T47D (cell line): ENCODE measurements around the gene CRB2.

Experiments
- DNase-seq, 2 experiments: peaks; one replicate each; pipeline versions ENCODE4 v3.0.0 to v3.0.0-alpha.2; 2011 to 2012; ENCODE audit warnings: low read depth in 1 of 2, low spot score in 1 of 2
- JUND ChIP-seq: IDR thresholded peaks from 2 replicates; pipeline ENCODE4 v1.6.1; 2012; ENCODE audit warnings: low read depth
- in situ Hi-C: cut with HindIII; loops from 2 replicates; pipeline ENCODE4 v1.10.0; 2016; ENCODE audit warnings: low sequenced_read_pairs, low pct_unique_long_range_greater_than_20kb

The CRB2 gene

DNA sequence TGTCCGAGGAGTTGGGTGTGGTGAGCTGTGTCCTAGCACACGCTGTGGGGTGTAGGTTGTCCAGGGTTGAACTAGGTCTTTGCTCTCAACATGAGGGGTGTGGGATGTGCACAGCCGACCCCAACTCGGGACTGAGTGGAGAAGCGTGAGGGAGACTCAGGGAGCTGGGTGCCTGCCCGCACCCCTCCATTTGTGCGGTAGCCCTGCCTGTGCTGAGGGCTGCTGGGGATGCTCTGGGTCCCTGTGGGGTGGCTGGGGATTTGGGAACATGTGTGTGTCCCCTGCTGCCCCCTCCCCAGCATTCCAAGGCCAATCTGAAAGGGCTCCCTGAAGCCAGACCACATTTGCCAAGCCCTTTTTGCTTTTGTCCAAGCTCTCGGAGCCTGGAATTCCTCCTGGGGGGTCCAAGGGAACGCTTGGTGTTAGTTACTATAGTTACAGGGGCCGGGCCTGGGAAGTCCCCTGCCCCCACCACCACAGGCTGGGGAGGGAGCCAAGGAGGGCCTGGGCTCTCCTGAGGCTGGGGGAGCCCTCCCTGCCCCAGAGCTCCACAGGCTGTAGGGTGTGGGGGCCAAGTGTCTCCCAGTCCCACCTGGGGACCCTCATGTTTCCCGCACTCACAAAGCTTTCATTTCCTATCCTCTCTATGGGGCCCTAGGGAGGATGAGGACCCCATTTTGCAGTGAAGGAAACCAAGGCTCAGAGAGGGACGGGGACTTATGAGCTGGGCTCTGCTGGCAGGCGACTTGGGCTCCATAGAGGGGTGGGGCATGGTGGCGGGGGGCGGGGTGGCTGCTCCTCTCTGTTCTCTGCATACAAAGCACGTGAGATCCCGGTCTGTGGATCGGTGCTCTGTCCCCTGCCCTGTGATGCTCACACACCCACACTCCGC lies 1.1 kb downstream of the CRB2 start:
- in situ Hi-C loops, result no loop called here
- no peak for TF ChIP-seq JUND
- DNase-seq, result peak in 1 of 2 experiments; percentile 4

DNA sequence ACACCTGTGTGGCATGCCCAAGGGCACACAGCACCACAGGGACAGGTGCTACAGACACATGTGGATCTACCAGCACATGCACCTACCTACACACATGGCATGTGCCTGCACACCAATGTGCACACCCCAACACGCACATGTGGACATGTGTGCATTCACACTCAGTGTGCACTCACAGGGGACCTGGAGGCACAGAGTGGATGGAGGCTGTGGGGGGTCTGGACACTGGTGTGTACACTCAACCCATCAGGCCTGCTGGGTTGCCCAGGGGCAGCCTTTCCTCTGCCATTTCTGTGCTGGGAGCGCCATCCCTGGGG lies 1.7 kb downstream of the CRB2 start:
- in situ Hi-C loops, result no loop called here
- TF ChIP-seq JUND, result no peak
- no peak for DNase-seq

DNA sequence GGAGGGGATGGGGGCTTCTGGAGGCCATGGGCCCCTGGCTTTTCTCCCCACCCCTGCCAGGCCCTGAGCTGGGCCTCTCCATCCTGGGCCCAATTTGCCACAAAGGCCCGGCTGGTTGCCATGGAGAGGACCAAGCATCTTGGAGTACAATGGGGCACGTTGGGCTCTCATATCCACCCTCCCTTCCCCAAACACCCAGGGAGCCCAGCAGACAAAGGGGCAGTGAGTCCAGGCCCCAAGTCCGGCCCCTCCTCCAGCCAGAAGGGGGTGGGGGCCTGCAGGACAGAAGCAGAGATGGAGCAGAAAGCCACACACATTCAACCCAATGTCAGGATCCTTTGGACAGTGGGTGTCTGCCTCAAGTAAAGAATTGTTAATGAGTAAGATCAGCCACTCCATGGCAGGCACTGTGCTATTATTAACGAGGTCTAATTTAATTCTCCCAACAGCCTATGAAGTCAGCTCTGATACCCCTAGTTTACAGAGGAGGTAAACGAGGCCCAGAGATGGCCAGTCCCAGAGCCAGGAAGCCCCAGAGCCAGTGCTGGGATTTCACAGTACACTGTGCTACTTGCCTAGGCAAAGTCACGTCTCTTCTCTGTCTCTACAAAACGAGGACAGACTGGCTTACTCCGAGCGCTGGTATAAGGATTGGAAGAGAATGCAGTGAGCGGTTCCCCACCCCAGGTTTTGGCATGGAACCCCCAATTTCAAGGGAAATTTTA lies 2.3 kb downstream of the CRB2 start:
- in situ Hi-C loops, result no loop called here
- TF ChIP-seq JUND, result no peak

DNA sequence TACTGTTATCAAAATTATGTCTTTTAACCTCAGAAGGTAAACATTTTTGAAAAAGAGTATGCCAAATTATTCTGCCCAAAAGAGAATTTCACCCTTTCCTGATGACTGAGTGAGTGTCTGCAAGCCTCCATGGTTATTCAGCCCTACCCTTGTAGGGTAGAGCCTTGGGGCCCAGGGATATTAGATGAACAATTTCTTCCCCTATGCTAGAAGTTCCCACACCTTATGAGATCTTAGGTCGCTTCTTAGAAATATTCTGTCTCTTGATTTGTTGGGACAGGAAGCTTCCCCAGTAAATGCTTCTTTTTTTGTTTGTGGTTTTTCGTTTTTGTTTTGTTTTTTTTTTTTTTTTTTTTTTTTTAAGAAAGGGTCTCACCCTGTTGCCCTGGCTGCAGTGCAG lies 3.1 kb downstream of the CRB2 start:
- in situ Hi-C loops, result no loop called here

More for the DNA sequence above, 2.3 kb downstream of the CRB2 start:
- DNase-seq, result no peak

DNA sequence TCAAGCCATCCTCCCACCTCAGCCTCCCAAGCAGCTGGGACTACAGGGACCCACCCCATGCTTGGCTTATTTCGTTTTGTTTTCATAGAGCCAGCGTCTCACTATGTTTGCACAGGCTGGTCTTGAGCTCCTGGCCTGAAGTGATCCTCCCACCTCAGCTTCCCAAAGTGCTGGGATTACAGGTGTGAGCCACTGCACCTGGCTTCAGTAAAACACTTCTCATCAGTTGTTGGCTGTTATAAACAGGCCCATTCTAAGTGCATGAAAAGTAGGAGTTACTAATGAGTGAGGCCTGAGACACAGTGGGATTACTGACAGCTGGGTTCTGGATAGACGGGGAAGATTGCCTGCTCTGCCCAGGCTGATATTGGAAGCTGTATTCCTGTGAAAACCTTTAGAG lies 3.5 kb downstream of the CRB2 start:
- no peak for TF ChIP-seq JUND
- DNase-seq, result no peak
- in situ Hi-C loops, result no loop called here

More for the DNA sequence above, 3.1 kb downstream of the CRB2 start:
- TF ChIP-seq JUND, result no peak
- no peak for DNase-seq

DNA sequence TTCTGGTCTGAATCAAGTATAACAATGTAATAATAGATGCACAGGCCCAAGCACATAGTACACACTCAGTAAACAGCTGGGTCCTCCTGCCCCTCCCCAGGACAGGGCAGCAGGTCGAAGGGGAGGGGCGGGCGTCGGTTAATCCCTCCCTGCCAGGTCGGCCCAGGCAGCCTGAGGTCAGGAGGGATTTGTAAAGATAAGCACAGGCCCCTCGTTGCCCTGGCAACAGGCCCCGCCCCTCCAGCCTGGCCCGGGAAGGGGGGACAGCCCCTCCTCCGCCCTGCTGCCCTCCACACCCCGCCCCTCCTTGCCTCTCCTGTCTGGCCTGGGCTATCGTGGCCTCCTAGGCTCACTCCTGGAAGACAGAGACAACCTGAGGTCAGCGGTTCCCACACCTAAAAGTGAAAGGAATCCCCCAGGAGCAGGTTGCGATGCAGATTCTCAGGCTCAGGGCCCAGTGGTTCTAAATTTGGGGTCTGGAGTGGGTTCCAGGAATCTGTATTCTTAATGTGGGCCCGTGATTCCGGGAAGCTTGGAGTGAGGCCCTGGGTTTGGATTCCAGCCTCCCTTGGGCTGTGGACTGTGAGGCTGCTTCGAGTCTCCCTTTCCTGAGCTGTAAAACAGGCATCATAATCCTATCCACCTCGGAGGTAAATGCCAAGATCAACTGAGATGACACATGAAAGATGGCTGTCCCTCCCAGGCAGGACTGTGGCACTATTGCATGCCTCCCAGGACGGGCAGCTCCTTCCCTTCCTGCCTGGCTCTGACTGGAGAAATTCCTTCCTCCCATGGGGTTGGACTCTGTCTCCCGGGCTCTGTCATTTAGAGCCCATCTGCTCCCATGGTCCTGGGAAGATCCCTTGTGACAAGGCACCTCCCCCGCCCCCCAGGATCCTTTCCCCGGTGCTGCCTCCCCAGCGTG lies 4.4 kb downstream of the CRB2 start:
- DNase-seq, result no peak
- in situ Hi-C loops, result no loop called here
- TF ChIP-seq JUND, result no peak

DNA sequence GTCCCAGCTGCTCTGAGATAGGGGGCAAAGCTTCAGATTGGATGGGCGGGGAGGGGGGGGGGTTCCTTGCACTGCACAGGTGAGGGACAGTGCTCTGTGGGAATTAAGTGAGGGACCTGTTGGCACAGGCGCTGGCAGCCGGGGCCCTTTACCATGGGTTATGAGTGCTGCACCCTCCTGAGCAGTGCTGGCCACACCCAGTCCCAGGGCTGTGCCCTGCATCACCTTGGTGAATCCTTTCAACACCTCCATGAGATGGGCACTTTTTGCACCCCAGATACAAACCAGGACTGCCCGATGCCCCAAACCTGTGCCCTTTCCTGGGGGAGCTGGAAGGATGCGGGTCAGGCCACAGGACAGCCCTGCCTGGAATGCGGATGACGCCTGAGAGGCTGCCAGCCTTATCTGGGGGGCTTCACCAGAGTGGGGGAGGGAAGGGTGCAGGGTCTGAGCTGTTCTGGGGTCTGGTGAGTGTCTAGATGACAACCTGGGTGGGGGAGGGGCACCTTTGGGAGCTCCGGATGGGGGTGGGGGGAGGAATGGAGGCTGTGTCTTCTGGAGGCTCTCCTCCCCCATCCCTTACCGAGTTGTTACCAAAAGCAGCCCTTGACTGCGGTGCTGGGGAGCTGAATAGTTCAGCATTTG lies 5.2 kb downstream of the CRB2 start:
- no peak for TF ChIP-seq JUND
- in situ Hi-C loops, result no loop called here
- no peak for DNase-seq

DNA sequence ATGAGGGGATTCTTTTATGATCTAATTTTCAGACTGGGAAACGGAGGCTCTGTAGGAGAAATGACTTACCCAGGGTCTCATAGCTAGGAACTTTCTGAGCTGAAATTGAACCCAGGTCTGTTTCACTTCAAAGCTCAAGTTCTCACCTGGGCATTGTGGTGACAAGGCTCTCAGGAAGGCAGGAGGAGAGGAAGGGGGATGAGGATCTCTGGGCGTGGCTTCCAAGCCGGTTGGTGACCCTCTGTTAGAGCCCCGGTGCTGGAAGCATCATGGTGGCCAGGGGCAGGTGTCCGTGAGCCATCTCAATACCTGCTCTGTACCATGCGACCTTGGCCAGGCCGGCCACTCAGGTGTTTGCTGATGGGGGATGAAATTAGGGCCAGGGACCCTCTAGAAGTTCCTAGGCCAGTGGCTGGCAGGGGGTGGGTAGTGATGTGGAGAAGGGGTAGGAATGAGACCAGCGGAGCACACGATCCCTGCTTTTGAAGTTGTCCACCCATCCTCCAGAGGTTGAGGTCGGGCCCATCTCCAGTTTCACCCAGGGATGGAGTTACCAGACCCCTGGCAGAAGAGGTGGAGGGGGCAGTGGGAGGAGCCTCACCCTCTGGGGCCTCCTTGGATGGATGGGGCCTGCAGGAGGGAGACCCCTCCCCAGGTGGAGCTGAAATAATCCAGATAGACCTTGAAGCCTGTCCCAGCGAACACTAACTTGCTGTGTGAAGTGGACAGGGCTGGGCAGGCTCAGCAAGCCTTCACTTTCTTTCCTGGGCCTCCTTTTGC lies 5.9 kb downstream of the CRB2 start:
- no peak for TF ChIP-seq JUND
- DNase-seq, result no peak
- in situ Hi-C loops, result no loop called here

DNA sequence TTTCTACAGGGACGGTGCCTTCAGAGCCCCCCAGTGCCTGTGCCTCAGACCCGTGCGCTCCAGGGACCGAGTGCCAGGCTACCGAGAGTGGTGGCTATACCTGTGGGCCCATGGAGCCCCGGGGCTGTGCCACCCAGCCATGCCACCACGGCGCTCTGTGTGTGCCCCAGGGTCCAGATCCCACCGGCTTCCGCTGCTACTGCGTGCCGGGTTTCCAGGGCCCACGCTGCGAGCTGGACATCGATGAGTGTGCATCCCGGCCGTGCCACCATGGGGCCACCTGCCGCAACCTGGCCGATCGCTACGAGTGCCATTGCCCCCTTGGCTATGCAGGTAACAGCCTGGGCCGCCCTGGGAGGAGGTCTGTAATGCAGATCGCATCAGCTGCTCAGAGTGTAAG lies 6.9 kb downstream of the CRB2 start:
- in situ Hi-C loops, result no loop called here
- TF ChIP-seq JUND, result no peak
- DNase-seq, result no peak

DNA sequence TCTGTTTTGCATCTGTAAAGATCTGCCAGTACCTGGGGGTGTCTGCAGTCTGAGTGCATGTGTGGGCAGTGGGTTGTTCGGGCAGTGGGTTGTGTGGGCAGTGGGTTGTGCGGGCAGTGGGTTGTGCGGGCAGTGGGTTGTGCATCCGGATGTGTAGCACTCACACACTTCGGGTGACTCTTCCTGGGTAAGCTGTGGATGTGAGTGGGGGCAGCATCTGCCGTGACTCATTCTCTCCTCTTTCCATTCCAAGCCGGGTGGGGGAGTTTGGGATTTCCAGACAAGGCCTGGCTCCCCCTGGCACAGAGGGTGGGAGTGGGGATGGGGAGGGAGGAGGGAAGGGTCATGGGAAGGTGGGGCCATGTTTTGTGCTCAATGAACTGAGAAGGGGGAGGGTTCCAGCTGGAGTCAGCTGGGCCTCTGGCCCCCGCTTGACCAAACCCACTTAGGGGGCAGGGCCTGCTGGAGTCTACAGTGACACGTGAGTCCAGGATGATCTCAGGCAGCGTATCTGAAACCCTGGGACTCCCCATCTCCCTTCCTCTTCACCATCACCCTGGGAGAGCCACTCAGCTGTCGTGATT lies 8.3 kb downstream of the CRB2 start:
- no peak for TF ChIP-seq JUND
- DNase-seq, result no peak
- in situ Hi-C loops, result no loop called here

DNA sequence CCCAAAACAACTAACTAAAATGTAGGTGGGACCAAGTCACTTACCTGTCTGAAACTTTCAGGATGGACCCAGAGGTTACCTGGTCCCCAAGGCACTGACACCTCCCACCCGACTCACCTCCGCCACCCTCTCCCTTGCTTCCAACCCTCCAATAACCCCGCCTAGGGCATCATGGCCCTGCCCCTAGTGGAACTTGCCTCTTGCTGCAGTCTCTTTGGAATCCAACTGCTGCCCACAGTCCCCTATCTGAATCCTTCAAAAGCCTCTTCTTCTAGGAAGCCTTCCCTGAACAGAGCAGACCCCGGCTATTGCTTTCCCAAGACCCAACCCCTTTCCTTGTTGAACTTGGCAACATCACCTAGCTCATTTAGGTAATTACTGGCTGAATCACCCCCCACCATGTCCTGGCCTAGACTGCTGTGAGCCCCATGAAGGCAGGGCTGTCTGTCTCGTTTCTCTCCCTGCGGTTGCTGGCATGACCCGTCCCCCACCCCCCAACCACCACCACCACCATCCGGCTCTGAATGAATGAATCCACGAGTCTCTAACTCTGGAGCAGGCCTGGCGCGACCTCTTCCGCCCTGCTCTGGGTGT lies 9.4 kb downstream of the CRB2 start:
- in situ Hi-C loops, result no loop called here
- TF ChIP-seq JUND, result no peak

More for the DNA sequence above, 9.4 kb downstream of the CRB2 start:
- peak in 1 of 2 experiments; percentile 45 for DNase-seq
